GM18508 (cell line): ENCODE data around the gene FAM107B.
"Not testable (repeated sequence)": the region's sequence is repeated elsewhere in the genome, so short reads cannot be mapped to it uniquely, and the experiment has no call there.

ENCODE experiments used
- ATAC-seq: cut with Tn5 transposase; IDR thresholded peaks from one replicate; pipeline ENCODE4 v1.9.1; 2021; ENCODE audit warnings: moderate number of reproducible peaks; ENCODE audit not compliant: insufficient read depth, unreplicated experiment

The FAM107B gene

DNA sequence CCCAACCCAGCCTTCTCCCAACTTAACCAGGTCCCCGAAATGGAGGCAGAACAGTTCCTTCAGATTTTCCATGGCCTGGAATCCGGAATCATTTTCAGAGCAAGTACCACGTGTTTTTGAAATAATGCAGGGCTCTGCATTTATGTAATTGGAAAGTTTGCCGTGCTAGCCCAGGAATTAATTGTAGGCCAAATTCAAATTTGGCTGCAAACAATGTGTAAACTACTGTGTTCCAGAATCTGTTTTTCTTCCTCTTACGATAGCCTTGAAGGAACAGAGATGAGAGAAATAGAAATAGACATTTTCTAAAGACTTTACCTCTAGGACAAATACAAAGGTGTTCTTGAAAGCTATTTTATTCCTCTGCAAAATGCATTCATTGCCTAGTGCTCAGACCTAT is 77.4 kb downstream of the FAM107B start:
- no peak for ATAC-seq

DNA sequence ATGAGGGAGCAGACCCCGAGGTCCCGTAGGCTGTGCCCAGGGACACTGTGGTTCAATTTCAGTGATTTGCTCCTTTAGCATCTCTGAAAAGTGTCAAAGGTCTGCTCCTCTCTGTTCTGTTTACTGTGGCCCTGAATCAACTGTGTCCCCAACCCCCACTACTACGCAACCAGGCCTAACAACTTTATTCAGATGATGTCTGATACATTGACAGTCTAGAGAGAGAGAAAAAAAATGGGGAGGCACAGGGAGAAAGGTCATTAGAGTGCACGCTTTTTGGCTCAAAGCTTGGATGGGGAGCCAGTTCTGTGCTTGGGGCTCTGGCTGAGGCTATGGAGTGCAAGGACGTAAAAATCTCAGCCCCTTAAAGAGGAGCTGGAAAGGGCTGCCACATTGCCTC is 77.9 kb downstream of the FAM107B start:
- ATAC-seq, result no peak

GRCh38 chr10:14695847-14696480 is 78.7 kb downstream of the FAM107B start:
- ATAC-seq, result no peak

DNA sequence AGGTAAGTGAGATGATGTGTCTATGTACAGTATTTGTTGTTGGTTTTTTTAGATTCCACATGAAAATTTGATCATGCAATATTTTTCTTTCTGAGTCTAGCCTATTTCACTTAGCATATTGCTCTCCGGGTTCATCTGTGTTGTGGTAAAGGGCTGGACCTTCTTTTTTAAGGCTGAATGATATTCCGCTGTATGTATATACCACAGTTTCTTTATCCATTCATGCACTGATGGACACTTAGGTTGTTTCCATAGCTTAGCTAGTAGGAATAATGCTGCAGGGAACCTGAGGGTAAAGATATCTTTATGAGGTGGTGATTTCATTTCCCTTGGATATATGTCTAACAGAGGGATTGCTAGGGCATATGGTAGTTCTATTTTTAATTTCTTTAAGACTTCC is 80.8 kb downstream of the FAM107B start:
- no peak for ATAC-seq

GRCh38 chr10:14692344-14693076 is 82.2 kb downstream of the FAM107B start:
- no peak for ATAC-seq

- ATAC-seq, result no peak
Observed at GRCh38 chr10:14691359-14691758, 83.3 kb downstream of the FAM107B start.

- no peak for ATAC-seq
Observed at GRCh38 chr10:14688606-14689005, 86.1 kb downstream of the FAM107B start.

- not testable (repeated sequence) for ATAC-seq
Observed at GRCh38 chr10:14688189-14688588, 86.5 kb downstream of the FAM107B start.

- no peak for ATAC-seq
Observed at GRCh38 chr10:14687340-14687739, 87.4 kb downstream of the FAM107B start.

DNA sequence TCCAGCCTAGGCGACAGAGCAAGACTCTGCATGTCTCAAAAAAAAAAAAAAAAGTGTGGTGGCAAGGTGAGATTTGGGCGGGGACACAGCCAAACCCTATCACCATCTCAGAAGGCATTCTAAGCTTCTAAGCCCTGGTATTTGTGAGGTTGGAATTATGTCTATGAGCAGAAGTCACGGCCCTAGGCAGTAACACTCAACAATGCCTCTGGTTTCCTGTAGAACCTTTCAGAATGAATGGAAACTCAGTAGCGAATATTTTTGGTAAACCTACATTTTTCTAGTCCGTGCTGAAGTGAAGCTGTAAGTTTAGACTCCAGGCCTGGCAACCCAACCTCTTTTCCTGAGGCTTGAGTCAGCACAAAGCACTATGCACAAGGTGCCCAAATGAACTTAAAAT is 88.3 kb downstream of the FAM107B start:
- ATAC-seq, result no peak

DNA sequence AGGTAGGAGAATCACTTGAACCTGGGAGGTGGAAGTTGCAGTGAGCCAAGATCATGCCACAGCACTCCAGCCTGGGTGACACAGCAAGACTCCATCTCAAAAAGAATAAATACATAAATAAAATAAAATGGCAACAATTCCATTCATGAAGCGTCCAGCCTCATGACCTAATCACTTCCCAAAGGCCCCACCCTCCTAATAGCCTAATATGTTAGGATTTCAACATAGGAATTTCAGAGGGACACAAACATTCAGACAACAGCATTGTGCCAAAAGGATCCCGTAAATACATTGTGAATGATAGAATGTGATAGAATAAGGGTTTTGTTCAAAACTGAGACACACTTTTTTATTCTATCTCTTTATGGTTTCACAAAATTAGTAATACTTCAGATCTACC is 90.3 kb downstream of the FAM107B start:
- no peak for ATAC-seq

DNA sequence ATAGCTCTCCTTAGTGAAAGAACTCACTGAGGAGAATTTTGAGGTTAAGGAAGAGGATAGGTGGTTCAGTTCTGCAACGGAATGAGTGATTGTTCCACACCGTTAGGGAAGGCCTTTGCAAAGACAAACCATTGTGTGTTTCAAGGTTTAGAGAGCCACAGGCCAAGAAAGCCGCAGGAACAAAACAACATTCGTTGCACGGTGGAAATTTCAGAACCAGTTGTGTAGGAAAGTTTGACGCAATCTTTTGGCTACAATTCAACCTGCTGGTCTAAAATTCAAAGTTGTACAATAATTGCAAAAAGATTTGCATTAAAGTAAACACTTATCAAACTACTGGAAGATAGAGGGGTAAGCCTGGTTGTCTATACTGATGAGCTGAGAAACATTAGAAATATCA is 91.4 kb downstream of the FAM107B start:
- ATAC-seq, result no peak

DNA sequence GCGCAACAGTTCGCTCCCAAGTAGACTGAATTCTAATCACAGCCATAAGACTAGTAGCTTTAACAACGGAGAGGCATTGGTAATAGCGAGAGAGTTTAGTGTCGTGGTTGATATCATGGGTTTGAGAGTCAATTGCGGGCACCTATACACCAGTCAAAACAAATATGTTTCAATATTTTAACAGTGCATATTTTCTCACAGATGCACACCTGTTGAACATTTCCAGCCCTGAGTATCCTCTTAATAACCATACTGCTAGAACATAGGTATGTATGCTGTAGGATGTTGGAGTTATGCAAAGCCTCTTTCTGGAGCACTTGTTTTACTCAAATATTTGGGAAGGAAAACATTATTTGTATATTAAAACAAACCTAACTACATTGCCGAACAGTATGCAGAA is 92.9 kb downstream of the FAM107B start:
- ATAC-seq, result no peak

DNA sequence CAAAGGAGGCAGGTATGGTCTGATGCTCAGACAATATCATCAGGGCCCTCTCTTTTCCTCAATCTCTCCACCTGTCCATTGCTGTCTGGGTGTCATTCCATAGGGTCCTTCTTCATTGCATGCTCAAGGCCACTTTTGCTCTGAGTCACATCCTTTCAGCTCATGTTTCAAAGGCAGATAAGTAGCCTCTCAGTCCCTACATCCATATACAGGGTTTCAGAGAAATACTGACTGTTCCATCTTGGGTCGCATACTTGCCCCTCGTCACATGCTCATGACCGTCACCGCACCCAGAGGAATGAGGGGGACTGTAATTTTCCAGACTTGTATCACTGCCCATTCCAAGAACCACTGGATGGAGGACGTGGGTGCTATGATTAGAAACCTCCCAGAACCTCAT is 93.4 kb downstream of the FAM107B start:
- no peak for ATAC-seq

GRCh38 chr10:14678637-14679036 is 96.1 kb downstream of the FAM107B start:
- no peak for ATAC-seq

DNA sequence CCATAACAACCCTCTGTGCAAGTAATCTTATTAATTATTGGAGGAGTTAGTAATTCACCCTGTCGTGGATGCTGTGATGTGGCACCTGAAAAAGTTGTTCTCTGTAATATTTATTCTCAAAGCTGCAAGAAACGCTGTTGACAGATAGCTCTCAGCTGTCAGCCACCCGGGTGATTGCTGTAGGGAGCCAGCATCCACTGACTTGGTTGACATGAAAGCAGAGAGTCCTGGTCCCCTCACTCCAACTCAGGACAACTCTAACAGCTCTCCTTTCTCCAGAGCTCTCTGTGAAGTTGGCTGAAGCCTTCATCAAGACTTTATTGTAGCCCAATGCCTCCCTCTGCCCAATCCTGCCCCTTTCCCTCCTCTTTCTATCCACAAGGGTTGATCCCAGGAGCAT is 98.0 kb downstream of the FAM107B start:
- ATAC-seq, result no peak

DNA sequence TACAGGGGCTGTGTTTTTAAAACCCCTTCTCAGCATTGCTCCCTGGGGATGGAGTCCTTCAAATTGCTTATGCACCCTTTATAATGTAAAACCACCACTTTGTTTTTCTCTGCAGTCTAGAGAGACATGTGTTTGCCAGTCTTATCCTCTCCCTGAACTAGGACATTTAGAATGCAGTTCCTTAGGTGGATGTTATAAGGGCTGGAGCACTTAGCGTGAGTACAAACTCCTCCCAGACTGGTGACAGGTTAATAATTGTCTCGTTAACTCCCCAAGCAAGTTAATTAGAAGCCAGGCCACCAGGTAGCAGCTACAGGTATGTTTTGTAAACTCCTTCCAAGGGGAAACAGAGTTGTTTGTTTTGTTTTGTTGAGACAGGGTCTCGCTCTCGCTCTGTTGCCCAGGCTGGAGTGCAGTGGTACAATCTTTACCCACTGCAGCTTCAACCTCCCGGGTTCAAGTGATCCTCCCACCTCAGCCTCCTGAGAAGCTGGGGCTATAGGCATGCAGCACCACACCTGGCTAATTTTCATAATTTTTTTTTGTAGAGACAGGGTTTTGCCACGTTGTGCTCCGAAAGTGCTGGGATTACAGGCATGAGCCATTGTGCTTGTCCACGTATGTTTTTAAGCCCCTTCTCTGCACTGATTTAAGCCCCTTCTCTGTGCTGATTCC is 100.2 kb downstream of the FAM107B start:
- no peak for ATAC-seq

DNA sequence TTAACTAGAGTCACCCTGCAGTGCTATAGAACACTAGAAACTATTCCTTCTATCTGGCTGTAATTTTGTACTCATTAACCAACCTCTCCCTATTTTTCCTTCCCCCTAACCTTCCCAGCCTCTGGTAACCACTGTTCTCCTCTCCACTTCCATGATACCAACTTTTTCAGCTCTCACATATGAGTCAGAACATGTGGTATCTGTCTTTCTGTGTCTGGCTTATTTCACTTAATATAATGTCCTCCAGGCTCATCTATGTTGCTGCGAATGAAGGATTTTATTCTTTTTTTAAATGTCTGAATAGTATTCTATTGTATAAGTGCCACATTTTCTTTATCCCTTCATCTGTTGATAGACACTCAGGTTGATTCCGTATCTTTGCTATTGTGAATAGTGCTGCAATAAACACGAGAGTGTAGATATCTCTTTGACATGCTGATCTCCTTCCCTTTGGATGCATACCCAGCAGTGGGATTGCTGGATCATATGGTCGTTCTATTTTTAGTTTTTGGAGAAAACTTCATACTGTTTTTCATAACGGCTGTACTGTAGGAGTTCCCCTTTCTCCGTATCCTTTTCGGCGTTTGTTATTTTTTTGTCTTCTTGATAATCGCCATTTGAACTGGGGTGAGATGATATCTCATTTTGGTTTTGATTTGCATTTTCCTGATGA is 101.4 kb downstream of the FAM107B start:
- no peak for ATAC-seq

DNA sequence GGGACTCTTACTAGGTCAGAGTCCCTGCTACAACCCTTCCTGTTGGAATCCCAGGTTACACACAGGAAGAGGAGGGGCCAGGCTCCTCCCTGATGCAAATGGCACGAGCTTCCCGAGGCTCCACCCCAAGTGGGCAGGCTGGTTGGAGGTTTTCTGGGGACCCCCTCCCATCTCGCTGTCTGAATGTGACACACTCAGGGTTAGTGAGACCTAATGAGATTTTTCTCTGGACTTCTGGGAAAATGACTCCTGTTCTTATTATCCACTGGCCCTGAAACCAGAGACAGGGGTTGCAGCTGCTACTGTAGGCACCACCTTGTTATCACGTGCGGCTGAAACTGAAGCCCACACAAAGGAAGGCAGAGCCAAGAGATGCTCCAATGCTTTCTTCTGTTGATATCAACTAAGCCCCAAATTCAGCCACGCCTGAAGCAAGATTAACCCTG is 103.3 kb downstream of the FAM107B start:
- ATAC-seq, result no peak

- ATAC-seq, result no peak
Observed at GRCh38 chr10:14670551-14671240, 104.0 kb downstream of the FAM107B start.
